B cell (primary cell): Measurements from ENCODE around the gene TOM1L1.

Source experiments
- EZH2 ChIP-seq: IDR thresholded peaks from 2 replicates; pipeline ENCODE4 v1.6.1; 2012; ENCODE audit warnings: borderline replicate concordance, low read depth, mild to moderate bottlenecking, moderate library complexity, low read length; ENCODE audit not compliant: insufficient read depth, poor library complexity, severe bottlenecking
- TF ChIP-seq, protein P1 (sequence below): fragments of 200-600 bp; IDR thresholded peaks from one replicate; pipeline ENCODE4 v1.8.0; 2022; ENCODE audit warnings: antibody characterized with exemption, mild to moderate bottlenecking

DNA sequence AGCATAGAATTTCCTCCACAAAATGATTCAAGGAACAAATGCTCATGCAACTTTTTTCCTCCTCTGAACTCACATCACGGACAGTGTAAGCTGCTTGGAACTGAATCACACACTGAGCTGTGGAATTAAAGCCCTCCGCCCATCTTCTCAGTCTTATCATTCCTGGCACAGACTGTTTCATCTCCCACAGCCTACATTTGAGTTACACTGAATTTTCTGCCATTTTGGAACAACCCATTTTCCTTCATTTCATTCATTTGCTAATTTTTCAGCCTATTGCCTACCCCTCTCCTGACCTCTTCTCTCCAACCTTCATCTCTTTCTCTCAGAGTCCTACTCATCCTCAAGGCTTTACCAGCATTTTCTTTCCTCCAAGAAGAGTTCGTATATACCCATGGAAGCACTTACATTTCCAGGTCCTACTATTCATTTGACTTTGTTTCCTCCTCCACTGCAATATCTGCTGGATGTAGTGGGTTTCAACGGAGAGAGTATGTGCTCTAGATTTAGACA lies 39.1 kb upstream of the TOM1L1 start:
- TF ChIP-seq, protein P1, sequence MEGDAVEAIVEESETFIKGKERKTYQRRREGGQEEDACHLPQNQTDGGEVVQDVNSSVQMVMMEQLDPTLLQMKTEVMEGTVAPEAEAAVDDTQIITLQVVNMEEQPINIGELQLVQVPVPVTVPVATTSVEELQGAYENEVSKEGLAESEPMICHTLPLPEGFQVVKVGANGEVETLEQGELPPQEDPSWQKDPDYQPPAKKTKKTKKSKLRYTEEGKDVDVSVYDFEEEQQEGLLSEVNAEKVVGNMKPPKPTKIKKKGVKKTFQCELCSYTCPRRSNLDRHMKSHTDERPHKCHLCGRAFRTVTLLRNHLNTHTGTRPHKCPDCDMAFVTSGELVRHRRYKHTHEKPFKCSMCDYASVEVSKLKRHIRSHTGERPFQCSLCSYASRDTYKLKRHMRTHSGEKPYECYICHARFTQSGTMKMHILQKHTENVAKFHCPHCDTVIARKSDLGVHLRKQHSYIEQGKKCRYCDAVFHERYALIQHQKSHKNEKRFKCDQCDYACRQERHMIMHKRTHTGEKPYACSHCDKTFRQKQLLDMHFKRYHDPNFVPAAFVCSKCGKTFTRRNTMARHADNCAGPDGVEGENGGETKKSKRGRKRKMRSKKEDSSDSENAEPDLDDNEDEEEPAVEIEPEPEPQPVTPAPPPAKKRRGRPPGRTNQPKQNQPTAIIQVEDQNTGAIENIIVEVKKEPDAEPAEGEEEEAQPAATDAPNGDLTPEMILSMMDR: no peak
- no peak for TF ChIP-seq EZH2
